Measurements from ENCODE around the gene LIFR.

Gene LIFR

GRCh38 chr5:38559428-38559827, 3.0 kb upstream of the LIFR start:
- DNase-seq (ENCODE audit: low read depth in 2 of 2) = no peak
- no peak overlapping the region for H3K4me3 ChIP-seq (replicated peaks in 1 of 2; ENCODE audit: low read depth in 2 of 2, low read length in 2 of 2)
- TF ChIP-seq CTCF (IDR thresholded peaks at IDR 0.05; ENCODE audit: low read depth, low read length) = no peak

GRCh38 chr5:38557792-38558191, 1.3 kb upstream of the LIFR start:
- no peak for DNase-seq (ENCODE audit: low read depth in 2 of 2)
- no peak for TF ChIP-seq CTCF (IDR thresholded peaks at IDR 0.05; ENCODE audit: low read depth, low read length)
- H3K4me3 ChIP-seq (replicated peaks in 1 of 2; ENCODE audit: low read depth in 2 of 2, low read length in 2 of 2) = peak overlapping the region; percentile 78 to 81

- H3K4me3 ChIP-seq (replicated peaks in 1 of 2; ENCODE audit: low read depth in 2 of 2, low read length in 2 of 2) = peak overlapping the region; percentile 78 to 81
- TF ChIP-seq CTCF (IDR thresholded peaks at IDR 0.05; ENCODE audit: low read depth, low read length) = no peak
- DNase-seq (ENCODE audit: low read depth in 2 of 2) = no peak
Observed at GRCh38 chr5:38557308-38557710, 863 bp upstream of the LIFR start.

- no peak for DNase-seq (ENCODE audit: low read depth in 2 of 2)
- peak overlapping the region; percentile 76 to 81 for H3K4me3 ChIP-seq (replicated peaks in 1 of 2; ENCODE audit: low read depth in 2 of 2, low read length in 2 of 2)
Observed at GRCh38 chr5:38556088-38556598, 303 bp downstream of the LIFR start.

GRCh38 chr5:38555354-38556087, 925 bp downstream of the LIFR start:
- no peak for TF ChIP-seq CTCF (IDR thresholded peaks at IDR 0.05; ENCODE audit: low read depth, low read length)
- peak overlapping the region; percentile 76 to 81 for H3K4me3 ChIP-seq (replicated peaks in 1 of 2; ENCODE audit: low read depth in 2 of 2, low read length in 2 of 2)
- no peak for DNase-seq (ENCODE audit: low read depth in 2 of 2)

More at GRCh38 chr5:38556088-38556598, 303 bp downstream of the LIFR start:
- no peak for TF ChIP-seq CTCF (IDR thresholded peaks at IDR 0.05; ENCODE audit: low read depth, low read length)

- peak overlapping the region; percentile 76 to 81 for H3K4me3 ChIP-seq (replicated peaks in 1 of 2; ENCODE audit: low read depth in 2 of 2, low read length in 2 of 2)
- no peak for TF ChIP-seq CTCF (IDR thresholded peaks at IDR 0.05; ENCODE audit: low read depth, low read length)
- DNase-seq (ENCODE audit: low read depth in 2 of 2) = no peak
Observed at GRCh38 chr5:38554861-38555260, 1.6 kb downstream of the LIFR start.

All from cardiac fibroblast (primary cell).